ENCODE measurements around the gene ID3.

ID3 gene

DNA sequence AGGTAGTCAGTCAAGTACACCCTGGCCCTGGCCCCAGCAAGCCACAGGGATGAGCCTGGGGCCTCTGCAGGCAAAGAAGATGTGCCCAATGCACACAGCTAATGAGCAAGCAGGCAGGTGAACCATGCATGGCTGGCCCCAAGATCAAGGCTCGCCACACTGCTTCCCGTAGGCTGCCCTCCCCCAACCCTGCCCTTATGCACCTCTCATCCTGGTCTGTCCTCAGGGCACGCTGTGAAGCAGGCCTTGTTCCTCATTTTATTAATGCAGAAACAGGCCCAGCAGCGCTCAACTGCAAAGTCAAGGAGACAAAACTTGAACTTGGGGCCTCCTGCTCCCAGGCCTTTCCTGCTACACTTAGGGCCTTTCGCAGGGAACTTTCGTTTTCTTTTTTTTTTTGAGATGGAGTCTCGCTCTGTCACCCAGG, 35.6 kb upstream of the ID3 start:
- H3K4me1 ChIP-seq (ENCODE audit: control insufficient read depth, insufficient read depth, low read length), result peaks cover 4% of the 10 kb centered on the region
- H3K27me3 ChIP-seq (ENCODE audit: control insufficient read depth in 1 of 2, insufficient read depth in 2 of 2, low read length in 2 of 2), result no peaks in the 10 kb centered on the region
- H3K27ac ChIP-seq (ENCODE audit: low read length), result no peak overlapping the region
- no peaks in the 10 kb centered on the region for H3K9me3 ChIP-seq (ENCODE audit: control insufficient read depth in 2 of 2, low read length in 2 of 2)
- no peaks in the 10 kb centered on the region for H3K36me3 ChIP-seq (ENCODE audit: control insufficient read depth in 2 of 2, insufficient read depth in 2 of 2, low read length in 2 of 2)
- H3K9ac ChIP-seq (ENCODE audit: low read length in 2 of 2), result no peak overlapping the region
- no peak overlapping the region for H3K4me3 ChIP-seq (ENCODE audit: low read length in 2 of 2)

DNA sequence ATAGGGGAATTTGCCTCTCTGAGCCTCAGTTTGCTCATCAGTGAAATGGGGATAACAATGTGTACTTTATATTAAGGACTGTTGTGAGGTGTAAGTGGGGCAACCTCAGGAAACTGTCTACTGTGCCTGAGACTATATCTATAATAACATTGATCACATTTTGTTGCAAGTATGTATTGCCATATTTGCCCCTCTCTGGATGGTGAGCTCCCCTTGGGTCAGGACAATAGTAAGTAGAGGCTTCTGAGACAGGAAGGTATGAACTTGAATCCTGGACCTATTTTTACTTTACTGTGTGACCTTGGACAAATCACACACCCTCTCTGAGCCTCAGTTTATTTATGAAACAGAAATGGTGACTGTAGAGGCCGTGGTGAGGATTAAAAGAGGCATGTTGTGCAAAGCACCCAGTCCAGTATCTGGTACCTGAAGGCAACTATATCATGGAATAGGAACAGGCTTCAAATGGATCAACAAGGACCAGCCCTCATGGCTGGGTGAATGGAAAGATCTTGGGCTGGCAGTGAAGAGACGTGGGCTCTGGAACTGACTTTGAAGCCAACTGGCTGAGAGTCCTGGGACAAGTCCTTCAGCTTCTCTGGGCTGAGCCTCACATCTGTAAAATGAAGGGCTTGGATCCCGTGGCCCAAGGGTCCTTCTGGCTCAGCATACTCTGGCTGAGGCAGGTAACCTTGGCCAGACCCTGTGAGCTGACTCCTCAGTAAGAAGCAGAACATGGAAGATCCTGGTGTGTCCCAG, 35.0 kb upstream of the ID3 start:
- Histone ChIP-seq H3K9ac (ENCODE audit: low read length in 2 of 2) (no peak overlapping the region), H3K27ac (ENCODE audit: low read length) (no peak overlapping the region), H3K4me1 (ENCODE audit: control insufficient read depth, insufficient read depth, low read length) (peaks cover 4% of the 10 kb centered on the region)

DNA sequence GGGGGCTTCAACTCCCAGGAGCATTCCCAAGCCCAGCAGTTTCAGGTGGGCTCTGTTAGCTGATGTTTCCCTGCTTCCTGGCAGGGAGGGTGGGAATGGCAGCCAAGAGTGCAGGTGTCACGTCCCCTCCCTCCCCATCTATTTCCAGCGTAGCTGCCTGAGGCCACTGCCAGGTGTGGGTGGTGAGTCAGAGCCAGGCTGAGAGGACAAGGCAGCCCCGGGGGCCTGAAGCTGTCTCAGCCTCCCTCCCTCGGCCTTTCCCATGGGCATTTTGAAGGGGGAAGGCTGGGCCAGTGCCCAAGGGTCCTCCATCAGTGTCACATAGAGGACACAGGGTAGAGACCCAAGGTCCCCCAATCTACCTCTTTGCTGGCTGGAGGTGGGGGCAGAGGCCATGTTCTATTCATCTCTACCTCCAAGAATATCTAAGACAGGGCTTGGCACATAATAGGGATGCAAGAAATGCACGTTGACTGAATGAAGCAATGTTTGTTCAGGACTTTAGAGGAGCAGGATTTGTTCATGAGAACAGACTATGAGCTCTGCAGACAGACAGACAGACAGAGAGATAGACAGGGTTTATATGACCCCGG, 34.4 kb upstream of the ID3 start:
- no peaks in the 10 kb centered on the region for H3K9me3 ChIP-seq (ENCODE audit: control insufficient read depth in 2 of 2, low read length in 2 of 2)
- no peaks in the 10 kb centered on the region for H3K27me3 ChIP-seq (ENCODE audit: control insufficient read depth in 1 of 2, insufficient read depth in 2 of 2, low read length in 2 of 2)
- H3K4me3 ChIP-seq (ENCODE audit: low read length in 2 of 2), result no peak overlapping the region
- no peaks in the 10 kb centered on the region for H3K36me3 ChIP-seq (ENCODE audit: control insufficient read depth in 2 of 2, insufficient read depth in 2 of 2, low read length in 2 of 2)
- no peak overlapping the region for H3K9ac ChIP-seq (ENCODE audit: low read length in 2 of 2)
- H3K27ac ChIP-seq (ENCODE audit: low read length), result no peak overlapping the region
- peaks cover 4% of the 10 kb centered on the region for H3K4me1 ChIP-seq (ENCODE audit: control insufficient read depth, insufficient read depth, low read length)

More for the DNA sequence above, 35.0 kb upstream of the ID3 start:
- no peaks in the 10 kb centered on the region for H3K27me3 ChIP-seq (ENCODE audit: control insufficient read depth in 1 of 2, insufficient read depth in 2 of 2, low read length in 2 of 2)
- no peaks in the 10 kb centered on the region for H3K9me3 ChIP-seq (ENCODE audit: control insufficient read depth in 2 of 2, low read length in 2 of 2)
- H3K36me3 ChIP-seq (ENCODE audit: control insufficient read depth in 2 of 2, insufficient read depth in 2 of 2, low read length in 2 of 2), result no peaks in the 10 kb centered on the region
- H3K4me3 ChIP-seq (ENCODE audit: low read length in 2 of 2), result no peak overlapping the region

DNA sequence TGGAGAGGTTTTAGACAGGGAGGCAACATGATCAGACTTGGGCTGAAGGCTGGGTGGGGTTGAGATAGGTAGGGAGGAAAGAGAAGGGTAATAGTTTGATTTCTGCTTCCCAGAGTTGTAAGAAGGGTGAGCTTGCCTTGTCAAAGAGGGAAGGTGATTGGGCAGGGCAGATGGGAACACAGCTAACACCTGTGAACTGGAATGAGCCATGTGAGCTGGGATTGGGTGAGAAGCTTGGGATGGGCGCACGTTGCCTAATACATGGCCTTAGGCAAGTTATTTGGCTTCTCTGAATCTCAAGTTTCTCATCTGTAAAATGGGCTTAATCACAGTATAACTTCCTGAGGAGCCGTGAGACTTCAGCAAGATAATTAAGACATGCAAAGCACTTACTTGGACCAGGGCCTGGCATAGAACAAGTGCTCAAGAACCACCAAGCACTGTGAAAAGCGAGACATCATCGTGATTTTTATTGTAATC, 33.8 kb upstream of the ID3 start:
- no peak overlapping the region for H3K9ac ChIP-seq (ENCODE audit: low read length in 2 of 2)
- H3K27ac ChIP-seq (ENCODE audit: low read length), result no peak overlapping the region
- peaks cover 4% of the 10 kb centered on the region for H3K4me1 ChIP-seq (ENCODE audit: control insufficient read depth, insufficient read depth, low read length)

DNA sequence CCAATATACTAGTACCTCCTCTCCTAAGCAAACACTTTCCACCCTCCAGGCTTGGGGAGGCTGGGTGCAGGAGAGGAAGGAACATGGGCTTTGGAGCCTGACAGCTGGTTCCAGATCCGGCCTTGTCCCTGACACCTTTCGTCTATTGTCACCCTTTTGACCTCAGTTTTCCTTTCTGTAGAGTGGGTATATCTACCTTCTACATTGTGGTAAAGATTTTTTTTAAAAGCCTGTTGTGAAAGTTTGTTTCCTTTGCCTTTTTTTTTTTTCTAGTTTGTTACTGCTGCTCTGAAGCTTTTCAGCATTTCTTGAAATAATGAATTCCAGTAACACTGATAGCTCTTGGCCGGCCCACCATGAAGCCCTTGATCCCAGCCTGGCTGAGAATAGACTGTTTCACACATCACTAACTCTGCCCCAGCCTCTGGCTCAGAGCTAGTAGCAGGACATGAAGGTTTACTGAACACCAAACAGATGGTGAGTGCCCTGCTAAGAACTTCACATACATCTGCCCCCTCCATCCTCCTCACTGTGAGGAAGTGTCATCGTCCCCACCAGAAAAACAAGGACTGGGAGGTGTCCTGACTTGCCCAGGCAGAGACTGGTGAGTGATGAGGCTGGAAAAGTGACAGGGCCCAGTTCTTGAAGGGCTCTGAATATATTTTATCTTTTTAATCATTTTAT, 33.0 kb upstream of the ID3 start:
- Histone ChIP-seq H3K4me1 (ENCODE audit: control insufficient read depth, insufficient read depth, low read length) (peaks cover 4% of the 10 kb centered on the region), H3K36me3 (ENCODE audit: control insufficient read depth in 2 of 2, insufficient read depth in 2 of 2, low read length in 2 of 2) (no peaks in the 10 kb centered on the region), H3K9ac (ENCODE audit: low read length in 2 of 2) (no peak overlapping the region), H3K27ac (ENCODE audit: low read length) (no peak overlapping the region), H3K4me3 (ENCODE audit: low read length in 2 of 2) (no peak overlapping the region), H3K9me3 (ENCODE audit: control insufficient read depth in 2 of 2, low read length in 2 of 2) (no peaks in the 10 kb centered on the region), H3K27me3 (ENCODE audit: control insufficient read depth in 1 of 2, insufficient read depth in 2 of 2, low read length in 2 of 2) (no peaks in the 10 kb centered on the region)

More for the DNA sequence above, 33.8 kb upstream of the ID3 start:
- Histone ChIP-seq H3K27me3 (ENCODE audit: control insufficient read depth in 1 of 2, insufficient read depth in 2 of 2, low read length in 2 of 2) (no peaks in the 10 kb centered on the region), H3K4me3 (ENCODE audit: low read length in 2 of 2) (no peak overlapping the region), H3K36me3 (ENCODE audit: control insufficient read depth in 2 of 2, insufficient read depth in 2 of 2, low read length in 2 of 2) (no peaks in the 10 kb centered on the region), H3K9me3 (ENCODE audit: control insufficient read depth in 2 of 2, low read length in 2 of 2) (no peaks in the 10 kb centered on the region)

DNA sequence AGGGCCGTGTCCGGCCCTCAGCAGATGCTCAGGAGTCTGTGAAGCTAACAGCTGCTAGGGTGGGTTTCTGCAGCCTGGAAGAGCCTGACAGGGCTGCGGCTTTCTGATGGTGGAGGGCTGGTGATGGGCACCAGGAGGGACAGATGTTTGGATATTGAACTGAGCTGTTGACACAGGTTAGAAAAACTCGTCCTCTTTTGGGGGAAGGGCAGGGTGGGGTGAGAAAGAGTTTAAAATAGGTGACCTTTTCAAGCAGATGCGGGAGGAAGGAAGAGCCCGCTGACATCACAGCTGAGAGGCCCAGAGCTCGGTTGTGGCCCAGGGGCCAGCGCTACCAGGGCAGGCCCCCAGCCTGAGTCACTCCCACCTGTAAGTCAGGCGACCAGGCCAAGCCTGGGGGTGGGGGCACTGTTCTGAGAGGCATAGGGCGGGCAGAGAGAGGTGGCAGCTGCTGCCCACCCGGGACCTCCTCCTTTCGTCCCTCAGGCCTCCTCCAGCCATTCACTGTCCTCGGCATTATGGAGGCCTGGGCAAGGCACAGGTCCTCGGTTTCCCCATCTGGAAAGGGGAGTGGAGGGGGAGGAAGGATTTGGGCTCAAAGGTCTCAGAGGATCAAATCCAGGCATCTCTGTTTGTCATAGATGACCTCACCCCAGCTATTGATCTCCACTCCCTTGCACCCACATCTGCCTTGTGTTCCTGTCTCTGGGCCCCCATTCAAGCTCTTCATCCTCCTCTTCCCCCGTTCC, 32.3 kb upstream of the ID3 start:
- no peaks in the 10 kb centered on the region for H3K36me3 ChIP-seq (ENCODE audit: control insufficient read depth in 2 of 2, insufficient read depth in 2 of 2, low read length in 2 of 2)
- peaks cover 4% of the 10 kb centered on the region for H3K4me1 ChIP-seq (ENCODE audit: control insufficient read depth, insufficient read depth, low read length)
- H3K9me3 ChIP-seq (ENCODE audit: control insufficient read depth in 2 of 2, low read length in 2 of 2), result no peaks in the 10 kb centered on the region
- no peak overlapping the region for H3K4me3 ChIP-seq (ENCODE audit: low read length in 2 of 2)
- no peaks in the 10 kb centered on the region for H3K27me3 ChIP-seq (ENCODE audit: control insufficient read depth in 1 of 2, insufficient read depth in 2 of 2, low read length in 2 of 2)
- no peak overlapping the region for H3K27ac ChIP-seq (ENCODE audit: low read length)
- no peak overlapping the region for H3K9ac ChIP-seq (ENCODE audit: low read length in 2 of 2)

DNA sequence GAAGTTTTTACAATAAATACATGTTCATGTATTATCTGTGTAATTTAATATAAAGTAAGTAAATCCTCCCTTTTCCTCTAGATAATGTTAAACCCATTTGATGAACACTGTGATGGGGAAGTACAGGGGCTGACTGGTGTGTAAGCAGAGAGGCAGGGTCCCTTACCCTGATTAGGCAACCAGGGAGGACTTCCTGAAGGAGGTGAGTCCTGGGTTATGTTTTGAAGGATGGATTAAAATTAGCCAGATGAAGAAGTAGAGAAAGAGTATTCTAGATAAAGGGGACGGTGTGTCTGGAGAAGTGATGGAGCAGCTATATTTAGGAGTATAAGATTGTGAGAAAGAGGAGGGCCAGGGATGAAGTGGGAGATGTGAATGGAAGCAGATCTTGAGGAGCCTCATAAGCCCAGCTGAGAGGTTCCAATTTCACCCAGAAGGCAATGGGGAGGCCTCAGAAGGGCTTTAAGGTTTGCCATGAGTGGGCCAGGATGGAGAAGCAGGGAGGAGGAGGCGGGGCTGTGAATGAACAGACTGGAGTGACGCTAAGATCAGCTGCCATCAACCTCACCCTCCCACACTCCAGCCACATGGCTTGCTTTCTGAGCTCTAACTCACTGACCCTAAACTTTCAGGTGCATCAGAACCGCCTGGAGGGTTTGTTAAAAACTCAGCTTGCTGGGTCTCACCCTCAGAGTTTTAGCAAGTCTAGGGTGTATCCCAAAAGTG, 30.9 kb upstream of the ID3 start:
- Histone ChIP-seq H3K27me3 (ENCODE audit: control insufficient read depth in 1 of 2, insufficient read depth in 2 of 2, low read length in 2 of 2) (no peaks in the 10 kb centered on the region), H3K36me3 (ENCODE audit: control insufficient read depth in 2 of 2, insufficient read depth in 2 of 2, low read length in 2 of 2) (no peaks in the 10 kb centered on the region), H3K9me3 (ENCODE audit: control insufficient read depth in 2 of 2, low read length in 2 of 2) (no peaks in the 10 kb centered on the region), H3K9ac (ENCODE audit: low read length in 2 of 2) (no peak overlapping the region), H3K27ac (ENCODE audit: low read length) (no peak overlapping the region), H3K4me1 (ENCODE audit: control insufficient read depth, insufficient read depth, low read length) (peaks cover 7% of the 10 kb centered on the region), H3K4me3 (ENCODE audit: low read length in 2 of 2) (no peak overlapping the region)

DNA sequence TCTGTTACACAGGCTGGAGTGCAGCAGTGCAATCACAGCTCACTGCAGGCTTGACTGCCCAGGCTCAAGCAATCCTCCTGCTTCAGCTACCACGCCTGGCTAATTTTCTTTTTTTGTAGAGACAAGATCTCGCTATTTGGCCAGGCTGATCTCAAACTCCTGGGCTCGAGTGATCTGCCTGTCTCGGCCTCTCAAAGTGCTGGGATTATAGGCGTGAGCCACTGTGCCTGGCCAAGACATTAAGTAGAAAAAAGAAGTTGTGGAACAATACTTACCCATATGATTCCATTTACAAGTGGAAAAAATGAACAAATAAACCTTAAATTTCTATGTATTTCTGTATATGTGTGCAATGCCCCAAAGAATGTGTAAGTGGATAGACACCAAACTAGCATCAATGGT, 30.3 kb upstream of the ID3 start:
- no peaks in the 10 kb centered on the region for H3K27me3 ChIP-seq (ENCODE audit: control insufficient read depth in 1 of 2, insufficient read depth in 2 of 2, low read length in 2 of 2)
- H3K4me3 ChIP-seq (ENCODE audit: low read length in 2 of 2), result no peak overlapping the region
- no peak overlapping the region for H3K9ac ChIP-seq (ENCODE audit: low read length in 2 of 2)
- H3K36me3 ChIP-seq (ENCODE audit: control insufficient read depth in 2 of 2, insufficient read depth in 2 of 2, low read length in 2 of 2), result no peaks in the 10 kb centered on the region
- peaks cover 7% of the 10 kb centered on the region for H3K4me1 ChIP-seq (ENCODE audit: control insufficient read depth, insufficient read depth, low read length)
- no peak overlapping the region for H3K27ac ChIP-seq (ENCODE audit: low read length)
- H3K9me3 ChIP-seq (ENCODE audit: control insufficient read depth in 2 of 2, low read length in 2 of 2), result no peaks in the 10 kb centered on the region

DNA sequence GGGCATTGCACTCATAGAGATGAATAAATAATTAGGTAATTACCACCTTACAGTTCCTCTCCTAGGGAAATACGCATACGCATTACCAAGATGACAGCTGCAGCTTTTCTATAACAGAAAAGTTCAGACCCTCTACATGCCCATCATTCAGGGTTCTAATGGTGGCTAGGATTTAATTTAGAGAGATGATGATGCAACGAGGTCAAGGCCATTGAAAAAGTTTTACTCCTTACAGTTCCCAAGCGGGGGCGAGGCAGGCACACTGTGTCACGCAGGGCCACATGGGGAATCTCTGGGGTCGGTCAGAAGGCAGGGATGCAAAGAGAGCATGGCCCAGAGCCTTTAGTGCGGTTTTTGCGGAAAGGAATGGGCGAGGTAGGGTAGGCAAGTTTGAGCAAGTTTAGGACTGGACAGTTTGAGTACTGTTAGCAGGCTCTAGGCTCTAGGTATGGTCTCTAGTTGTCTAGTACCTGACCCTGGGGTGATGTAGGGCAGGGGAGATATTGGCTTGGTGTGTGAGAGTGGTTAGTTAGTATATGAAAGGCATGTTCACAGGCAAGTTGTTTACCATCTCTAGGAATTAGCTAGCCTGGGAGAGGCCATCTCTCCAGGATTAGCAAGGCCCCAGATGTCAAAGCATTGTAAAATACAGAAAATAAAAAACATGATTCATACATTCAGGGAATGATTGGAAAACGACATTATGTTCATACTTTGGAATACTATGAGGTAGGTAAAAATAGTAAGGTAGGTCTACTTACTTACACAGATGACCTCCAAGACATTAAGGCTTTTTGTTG, 29.6 kb upstream of the ID3 start:
- Histone ChIP-seq H3K9ac (ENCODE audit: low read length in 2 of 2) (no peak overlapping the region), H3K4me1 (ENCODE audit: control insufficient read depth, insufficient read depth, low read length) (peaks cover 7% of the 10 kb centered on the region), H3K36me3 (ENCODE audit: control insufficient read depth in 2 of 2, insufficient read depth in 2 of 2, low read length in 2 of 2) (no peaks in the 10 kb centered on the region), H3K4me3 (ENCODE audit: low read length in 2 of 2) (no peak overlapping the region), H3K27me3 (ENCODE audit: control insufficient read depth in 1 of 2, insufficient read depth in 2 of 2, low read length in 2 of 2) (no peaks in the 10 kb centered on the region), H3K27ac (ENCODE audit: low read length) (no peak overlapping the region), H3K9me3 (ENCODE audit: control insufficient read depth in 2 of 2, low read length in 2 of 2) (no peaks in the 10 kb centered on the region)
